Measurements from ENCODE around the gene CTSO. TPM values are rescaled to one million over a fixed set of nuclear protein-coding genes. Genes with fewer than 3 reads are reported as not detected.

The CTSO gene
- total RNA-seq, 2 experiments from 2014 or later, result 3.7 to 3.8 TPM

- intact Hi-C loops (cut with DNase I, micrococcal nuclease), result no loop called here
- TF ChIP-seq CTCF (IDR thresholded peaks at IDR 0.05), result no peak
- no peak overlapping the region for H3K4me3 Mint-ChIP-seq
- Histone ChIP-seq H3K9me3 (ENCODE audit: control insufficient read depth in 1 of 2, insufficient read depth in 1 of 2, low read length in 2 of 2) (no peaks in the 10 kb centered on the region), H3K4me1 (ENCODE audit: insufficient read depth, low read length) (no peaks in the 10 kb centered on the region), H3K36me3 (ENCODE audit: insufficient read depth, low read length) (no peaks in the 10 kb centered on the region), H3K4me3 (ENCODE audit: low read length) (no peak overlapping the region), H3K27me3 (ENCODE audit: control insufficient read depth in 1 of 2, insufficient read depth in 2 of 2, low read length in 2 of 2) (no peaks in the 10 kb centered on the region), H3K27ac (ENCODE audit: low read depth in 1 of 2, low read length in 2 of 2) (no peak overlapping the region)
- CTCF ChIA-PET, result no interaction called here
- DNase-seq, result no peak
- H3K4me1 Mint-ChIP-seq (ENCODE audit: low read depth), result peaks cover 8% of the 10 kb centered on the region
- ATAC-seq (ENCODE audit: poor library complexity), result no peak
- H3K27ac Mint-ChIP-seq, result no peak overlapping the region
- POLR2A ChIA-PET, result interaction anchor here (0.7 kb wide), 1 partner anchor 9 kb away, joined by 3 read pairs; the partner anchor contains the start of gene CTSO
- H3K9me3 Mint-ChIP-seq, result no peaks in the 10 kb centered on the region
- H3K27me3 Mint-ChIP-seq, result peaks cover 25% of the 10 kb centered on the region
- no peaks in the 10 kb centered on the region for H3K36me3 Mint-ChIP-seq (ENCODE audit: low read depth)
Observed at GRCh38 chr4:155962767-155963166, 9.1 kb upstream of the CTSO start.

- Histone ChIP-seq H3K27ac (ENCODE audit: low read depth in 1 of 2, low read length in 2 of 2) (no peak overlapping the region), H3K36me3 (ENCODE audit: insufficient read depth, low read length) (no peaks in the 10 kb centered on the region), H3K9me3 (ENCODE audit: control insufficient read depth in 1 of 2, insufficient read depth in 1 of 2, low read length in 2 of 2) (no peaks in the 10 kb centered on the region), H3K4me1 (ENCODE audit: insufficient read depth, low read length) (no peaks in the 10 kb centered on the region), H3K27me3 (ENCODE audit: control insufficient read depth in 1 of 2, insufficient read depth in 2 of 2, low read length in 2 of 2) (no peaks in the 10 kb centered on the region), H3K4me3 (ENCODE audit: low read length) (no peak overlapping the region)
- no peak for ATAC-seq (ENCODE audit: poor library complexity)
- H3K27ac Mint-ChIP-seq, result no peak overlapping the region
- no peak for TF ChIP-seq CTCF (IDR thresholded peaks at IDR 0.05)
- H3K27me3 Mint-ChIP-seq, result peaks cover 22% of the 10 kb centered on the region
- H3K9me3 Mint-ChIP-seq, result no peaks in the 10 kb centered on the region
- H3K4me3 Mint-ChIP-seq, result no peak overlapping the region
- no peaks in the 10 kb centered on the region for H3K36me3 Mint-ChIP-seq (ENCODE audit: low read depth)
- CTCF ChIA-PET, result no interaction called here
- POLR2A ChIA-PET, result no interaction called here
- intact Hi-C loops (cut with DNase I, micrococcal nuclease), result no loop called here
- no peak for DNase-seq
- H3K4me1 Mint-ChIP-seq (ENCODE audit: low read depth), result peaks cover 8% of the 10 kb centered on the region
Observed at GRCh38 chr4:155961575-155961974, 7.9 kb upstream of the CTSO start.

DNA sequence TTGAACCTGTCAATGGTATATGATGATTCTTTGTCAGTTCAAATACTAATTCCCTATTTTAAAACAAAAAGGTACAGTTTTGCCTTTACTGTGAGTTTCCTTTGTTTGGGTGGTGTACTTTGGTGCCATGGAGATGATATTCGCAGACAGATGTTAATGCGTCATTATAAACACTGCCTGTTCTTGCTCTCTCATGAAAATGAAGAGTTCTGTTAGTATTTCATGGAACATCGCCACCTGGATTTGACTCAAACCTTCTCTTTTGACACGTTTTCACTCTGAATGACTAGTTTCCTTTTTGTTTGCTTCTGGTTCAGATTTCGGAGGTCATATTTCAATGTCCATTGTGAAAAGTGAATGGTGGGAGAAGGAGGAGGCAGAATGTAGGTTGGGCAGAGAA lies 6.9 kb upstream of the CTSO start:
- ATAC-seq (ENCODE audit: poor library complexity), result no peak
- Mint-ChIP-seq H3K27me3 (peaks cover 21% of the 10 kb centered on the region), H3K36me3 (ENCODE audit: low read depth) (no peaks in the 10 kb centered on the region), H3K4me3 (no peak overlapping the region), H3K27ac (no peak overlapping the region), H3K9me3 (no peaks in the 10 kb centered on the region), H3K4me1 (ENCODE audit: low read depth) (peaks cover 8% of the 10 kb centered on the region)
- no peaks in the 10 kb centered on the region for H3K9me3 ChIP-seq (ENCODE audit: control insufficient read depth in 1 of 2, insufficient read depth in 1 of 2, low read length in 2 of 2)
- POLR2A ChIA-PET, result no interaction called here
- no peak for DNase-seq
- H3K36me3 ChIP-seq (ENCODE audit: insufficient read depth, low read length), result no peaks in the 10 kb centered on the region
- no peak overlapping the region for H3K4me3 ChIP-seq (ENCODE audit: low read length)
- no peak overlapping the region for H3K27ac ChIP-seq (ENCODE audit: low read depth in 1 of 2, low read length in 2 of 2)
- intact Hi-C loops (cut with DNase I, micrococcal nuclease), result no loop called here
- H3K4me1 ChIP-seq (ENCODE audit: insufficient read depth, low read length), result no peaks in the 10 kb centered on the region
- CTCF ChIA-PET, result no interaction called here
- H3K27me3 ChIP-seq (ENCODE audit: control insufficient read depth in 1 of 2, insufficient read depth in 2 of 2, low read length in 2 of 2), result no peaks in the 10 kb centered on the region
- TF ChIP-seq CTCF (IDR thresholded peaks at IDR 0.05), result no peak
